ENCODE results near the gene MECP2.

Gene MECP2

DNA sequence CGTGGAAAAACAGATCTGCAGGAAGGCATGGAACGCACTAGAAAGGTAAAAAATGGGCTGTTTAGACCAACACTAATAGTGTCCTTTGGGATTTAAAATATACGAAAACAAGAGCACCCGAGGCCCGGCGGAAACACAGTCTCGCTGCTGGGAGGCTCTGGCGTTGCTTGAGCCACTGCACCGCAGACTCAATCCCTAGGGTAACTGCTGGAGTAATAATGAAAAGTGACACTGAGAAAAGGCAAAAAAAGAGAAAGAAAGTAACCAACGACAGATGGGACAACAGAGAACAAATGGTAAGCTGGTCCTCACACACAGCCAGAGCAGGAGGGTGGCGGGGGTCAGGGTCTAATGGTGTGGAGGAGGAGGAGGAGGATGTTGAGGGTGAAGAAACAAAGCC is 93.2 kb downstream of the MECP2 start:
- TF ChIP-seq, protein P1, sequence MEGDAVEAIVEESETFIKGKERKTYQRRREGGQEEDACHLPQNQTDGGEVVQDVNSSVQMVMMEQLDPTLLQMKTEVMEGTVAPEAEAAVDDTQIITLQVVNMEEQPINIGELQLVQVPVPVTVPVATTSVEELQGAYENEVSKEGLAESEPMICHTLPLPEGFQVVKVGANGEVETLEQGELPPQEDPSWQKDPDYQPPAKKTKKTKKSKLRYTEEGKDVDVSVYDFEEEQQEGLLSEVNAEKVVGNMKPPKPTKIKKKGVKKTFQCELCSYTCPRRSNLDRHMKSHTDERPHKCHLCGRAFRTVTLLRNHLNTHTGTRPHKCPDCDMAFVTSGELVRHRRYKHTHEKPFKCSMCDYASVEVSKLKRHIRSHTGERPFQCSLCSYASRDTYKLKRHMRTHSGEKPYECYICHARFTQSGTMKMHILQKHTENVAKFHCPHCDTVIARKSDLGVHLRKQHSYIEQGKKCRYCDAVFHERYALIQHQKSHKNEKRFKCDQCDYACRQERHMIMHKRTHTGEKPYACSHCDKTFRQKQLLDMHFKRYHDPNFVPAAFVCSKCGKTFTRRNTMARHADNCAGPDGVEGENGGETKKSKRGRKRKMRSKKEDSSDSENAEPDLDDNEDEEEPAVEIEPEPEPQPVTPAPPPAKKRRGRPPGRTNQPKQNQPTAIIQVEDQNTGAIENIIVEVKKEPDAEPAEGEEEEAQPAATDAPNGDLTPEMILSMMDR (conservative IDR thresholded peaks at IDR 0.05; ENCODE audit: low read length): no peak
- no peak for TF ChIP-seq EZH2phosphoT487 (IDR thresholded peaks at IDR 0.05; ENCODE audit: borderline replicate concordance)

DNA sequence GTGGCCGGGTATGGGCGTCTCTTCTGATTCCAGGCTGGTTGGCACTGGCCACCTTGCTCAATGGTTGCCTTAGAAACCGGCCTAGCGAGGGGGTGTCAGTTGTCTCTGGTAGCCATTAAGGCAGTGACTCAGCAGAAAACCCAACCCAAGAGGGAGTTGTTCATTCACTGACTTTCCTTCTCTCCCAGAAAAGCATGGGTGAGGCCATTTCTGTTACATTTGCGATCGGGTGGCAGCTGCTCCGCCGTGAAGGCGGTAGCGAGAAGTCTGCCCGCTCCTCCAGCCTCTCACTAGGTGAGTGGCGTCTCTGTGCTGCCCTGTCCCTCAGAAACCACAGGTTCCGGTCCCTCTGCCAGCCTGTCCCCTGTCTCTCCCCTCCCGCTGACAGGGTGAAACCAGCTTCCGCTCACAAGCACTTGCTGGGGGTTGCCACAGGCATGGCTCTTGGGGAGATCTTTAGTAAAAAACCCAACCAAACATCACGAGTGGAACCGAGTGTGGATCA is 95.2 kb downstream of the MECP2 start:
- Histone ChIP-seq H3K79me2 (ENCODE audit: insufficient read depth, low read length) (no peaks in the 10 kb centered on the region), H3K9ac (ENCODE audit: low read depth, low read length, poor library complexity, severe bottlenecking) (peak overlapping the region; percentile 66), H3F3A (ENCODE audit: low read depth) (no peaks in the 10 kb centered on the region), H3K4me3 (ENCODE audit: low read length, poor library complexity, severe bottlenecking) (peak overlapping the region; percentile 34), H4K20me1 (ENCODE audit: insufficient read depth, low read length, poor library complexity, severe bottlenecking) (no peaks in the 10 kb centered on the region), H3K27me3 (ENCODE audit: insufficient read depth, low read length, poor library complexity, severe bottlenecking) (no peaks in the 10 kb centered on the region), H3K9me2 (replicated peaks; ENCODE audit: low read depth, low read length) (no peaks in the 10 kb centered on the region), H3K4me1 (ENCODE audit: insufficient read depth, low read length, poor library complexity, severe bottlenecking) (peaks cover 21% of the 10 kb centered on the region), H3K36me3 (ENCODE audit: insufficient read depth, low read length) (no peaks in the 10 kb centered on the region), H3K4me2 (ENCODE audit: low read depth, low read length, poor library complexity, severe bottlenecking) (peak overlapping the region; percentile 79), H3K9me3 (ENCODE audit: insufficient read depth, low read depth, low read length) (no peaks in the 10 kb centered on the region), H2AFZ (ENCODE audit: low read length) (no peak overlapping the region)
- TF ChIP-seq, protein P1 (conservative IDR thresholded peaks at IDR 0.05; ENCODE audit: low read length): no peak
- no peak for TF ChIP-seq EZH2phosphoT487 (IDR thresholded peaks at IDR 0.05; ENCODE audit: borderline replicate concordance)

More for the DNA sequence above, 93.2 kb downstream of the MECP2 start:
- Histone ChIP-seq H3K79me2 (ENCODE audit: insufficient read depth, low read length) (no peaks in the 10 kb centered on the region), H2AFZ (ENCODE audit: low read length) (no peak overlapping the region), H3K36me3 (ENCODE audit: insufficient read depth, low read length) (no peaks in the 10 kb centered on the region), H3K9me3 (ENCODE audit: insufficient read depth, low read depth, low read length) (no peaks in the 10 kb centered on the region), H4K20me1 (ENCODE audit: insufficient read depth, low read length, poor library complexity, severe bottlenecking) (no peaks in the 10 kb centered on the region), H3K9ac (ENCODE audit: low read depth, low read length, poor library complexity, severe bottlenecking) (no peak overlapping the region), H3F3A (ENCODE audit: low read depth) (no peaks in the 10 kb centered on the region), H3K27me3 (ENCODE audit: insufficient read depth, low read length, poor library complexity, severe bottlenecking) (no peaks in the 10 kb centered on the region), H3K9me2 (replicated peaks; ENCODE audit: low read depth, low read length) (no peaks in the 10 kb centered on the region), H3K4me3 (ENCODE audit: low read length, poor library complexity, severe bottlenecking) (no peak overlapping the region), H3K4me1 (ENCODE audit: insufficient read depth, low read length, poor library complexity, severe bottlenecking) (peaks cover 21% of the 10 kb centered on the region), H3K4me2 (ENCODE audit: low read depth, low read length, poor library complexity, severe bottlenecking) (no peak overlapping the region)

DNA sequence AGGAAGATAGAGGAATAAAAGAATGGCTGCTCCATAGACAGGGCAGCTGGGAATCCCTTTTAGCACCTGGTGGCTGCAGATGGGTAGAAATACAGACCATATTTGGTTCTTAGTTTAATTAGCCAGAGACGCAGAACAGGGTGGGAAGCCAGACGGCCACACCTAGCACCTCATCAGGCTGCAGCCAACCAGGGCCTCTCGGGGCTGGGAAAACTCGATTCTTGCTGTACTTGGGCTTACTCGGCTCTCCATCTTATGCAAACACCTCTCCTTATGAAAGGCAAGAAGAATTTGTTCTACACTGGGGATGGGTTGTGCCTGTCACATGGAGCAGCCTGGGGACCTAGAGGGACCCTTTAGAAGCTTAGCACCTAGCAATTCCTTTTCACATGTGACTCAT is 97.5 kb downstream of the MECP2 start:
- Histone ChIP-seq H3K79me2 (ENCODE audit: insufficient read depth, low read length) (no peaks in the 10 kb centered on the region), H2AFZ (ENCODE audit: low read length) (no peak overlapping the region), H3K36me3 (ENCODE audit: insufficient read depth, low read length) (no peaks in the 10 kb centered on the region), H3K27me3 (ENCODE audit: insufficient read depth, low read length, poor library complexity, severe bottlenecking) (no peaks in the 10 kb centered on the region), H3K4me1 (ENCODE audit: insufficient read depth, low read length, poor library complexity, severe bottlenecking) (peaks cover 21% of the 10 kb centered on the region), H3K4me2 (ENCODE audit: low read depth, low read length, poor library complexity, severe bottlenecking) (no peak overlapping the region), H3F3A (ENCODE audit: low read depth) (no peaks in the 10 kb centered on the region), H3K4me3 (ENCODE audit: low read length, poor library complexity, severe bottlenecking) (no peak overlapping the region), H3K9me3 (ENCODE audit: insufficient read depth, low read depth, low read length) (no peaks in the 10 kb centered on the region), H3K9me2 (replicated peaks; ENCODE audit: low read depth, low read length) (no peaks in the 10 kb centered on the region), H3K9ac (ENCODE audit: low read depth, low read length, poor library complexity, severe bottlenecking) (no peak overlapping the region), H4K20me1 (ENCODE audit: insufficient read depth, low read length, poor library complexity, severe bottlenecking) (no peaks in the 10 kb centered on the region)
- TF ChIP-seq, protein P1 (conservative IDR thresholded peaks at IDR 0.05; ENCODE audit: low read length): no peak
- TF ChIP-seq EZH2phosphoT487 (IDR thresholded peaks at IDR 0.05; ENCODE audit: borderline replicate concordance): no peak
